Inferior parietal cortex (tissue), 1 donor: ENCODE data around the gene ASIC3.
"Not testable (repeated sequence)": the region's sequence is repeated elsewhere in the genome, so short reads cannot be mapped to it uniquely, and the experiment has no call there.

Experiments used
- DNase-seq: peaks from one replicate; pipeline ENCODE4 v3.0.0-alpha.2; 2016; ENCODE audit errors: extremely low spot score

ASIC3 gene

GRCh38 chr7:151047976-151048815 lies at the start of gene ASIC3:
Gene ASIC3 (plus strand): TSS chr7:151048531. CDS start chr7:151048886, 355 bp downstream.
- no peak for DNase-seq

GRCh38 chr7:150999001-150999400 lies 49.3 kb upstream of the ASIC3 start:
- DNase-seq = no peak

- DNase-seq = no peak
Measured at GRCh38 chr7:150999497-151000230, 48.7 kb upstream of the ASIC3 start.

GRCh38 chr7:151000897-151001495 lies 47.3 kb upstream of the ASIC3 start:
- DNase-seq = no peak

GRCh38 chr7:151001546-151001945 lies 46.8 kb upstream of the ASIC3 start:
- DNase-seq = no peak

GRCh38 chr7:151003572-151003971 lies 44.8 kb upstream of the ASIC3 start:
- no peak for DNase-seq

GRCh38 chr7:151005566-151005965 lies 42.8 kb upstream of the ASIC3 start:
- no peak for DNase-seq

- no peak for DNase-seq
Measured at GRCh38 chr7:151006590-151007300, 41.6 kb upstream of the ASIC3 start.

- no peak for DNase-seq
Measured at GRCh38 chr7:151007469-151007898, 40.8 kb upstream of the ASIC3 start.

GRCh38 chr7:151008143-151008510 lies 40.2 kb upstream of the ASIC3 start:
- no peak for DNase-seq

GRCh38 chr7:151008511-151009323 lies 39.6 kb upstream of the ASIC3 start:
- no peak for DNase-seq

- DNase-seq = no peak
Measured at GRCh38 chr7:151009327-151010036, 38.8 kb upstream of the ASIC3 start.

- no peak for DNase-seq
Measured at GRCh38 chr7:151010037-151010306, 38.4 kb upstream of the ASIC3 start.

- no peak for DNase-seq
Measured at GRCh38 chr7:151010307-151011096, 37.8 kb upstream of the ASIC3 start.

- no peak for DNase-seq
Measured at GRCh38 chr7:151011097-151011409, 37.3 kb upstream of the ASIC3 start.

- not testable (repeated sequence) for DNase-seq
Measured at GRCh38 chr7:151011616-151012015, 36.7 kb upstream of the ASIC3 start.

GRCh38 chr7:151012031-151012692 lies 36.2 kb upstream of the ASIC3 start:
- DNase-seq = no peak

GRCh38 chr7:151012911-151013347 lies 35.4 kb upstream of the ASIC3 start:
- no peak for DNase-seq

GRCh38 chr7:151013356-151013732 lies 35.0 kb upstream of the ASIC3 start:
- DNase-seq = no peak
